HFFc6 (cell line): Measurements from ENCODE around the gene SDHAF2. TPM values are rescaled to one million over a fixed set of nuclear protein-coding genes. Genes with fewer than 3 reads are reported as not detected.
"Not testable (repeated sequence)": the region's sequence is repeated elsewhere in the genome, so short reads cannot be mapped to it uniquely, and the experiment has no call there.

ENCODE experiments used
- DNase-seq: peaks from one replicate; pipeline ENCODE4 v3.0.0-alpha.2; 2018
- H3K27ac Mint-ChIP-seq: 2 replicates; pipeline ENCODE4 v1.8.0; 2020; ENCODE audit warnings: mild to moderate bottlenecking, mixed read lengths
- H3K27me3 Mint-ChIP-seq: 2 replicates; pipeline ENCODE4 v1.8.0; 2021; ENCODE audit warnings: mild to moderate bottlenecking, moderate library complexity, mixed read lengths; ENCODE audit not compliant: insufficient read depth
- H3K36me3 Mint-ChIP-seq: 2 replicates; pipeline ENCODE4 v1.8.0; 2021; ENCODE audit warnings: low read depth, mixed read lengths
- H3K4me1 Mint-ChIP-seq: 2 replicates; pipeline ENCODE4 v1.8.0; 2020; ENCODE audit warnings: low read depth, mixed read lengths
- H3K4me3 Mint-ChIP-seq: 2 replicates; pipeline ENCODE4 v1.8.0; 2020; ENCODE audit warnings: mild to moderate bottlenecking, moderate library complexity, mixed read lengths
- H3K9me3 Mint-ChIP-seq: 2 replicates; pipeline ENCODE4 v1.8.0; 2020; ENCODE audit warnings: mild to moderate bottlenecking, mixed read lengths
- total RNA-seq, 6 experiments: library from RNA; stranded (reverse); fragmentation: NEBNext Ultra II Directional; extraction: Animal tissue kit (Norgen Biotek cat#: 25700); gene quantifications; 2 replicates in 1 of 6; 3 replicates in 5 of 6; pipeline ENCODE4 v1.2.3, GENCODE V29; 2021
- TF ChIP-seq, protein P1 (sequence below): fragments of 200-600 bp; sonication (generic); IDR thresholded peaks from 2 replicates; pipeline ENCODE4 v1.5.0; 2021; ENCODE audit warnings: antibody characterized with exemption, mild to moderate bottlenecking

SDHAF2 gene
- total RNA-seq, 6 experiments from 2014 or later, result 33.9 to 43.0 (median 38.3) TPM

DNA sequence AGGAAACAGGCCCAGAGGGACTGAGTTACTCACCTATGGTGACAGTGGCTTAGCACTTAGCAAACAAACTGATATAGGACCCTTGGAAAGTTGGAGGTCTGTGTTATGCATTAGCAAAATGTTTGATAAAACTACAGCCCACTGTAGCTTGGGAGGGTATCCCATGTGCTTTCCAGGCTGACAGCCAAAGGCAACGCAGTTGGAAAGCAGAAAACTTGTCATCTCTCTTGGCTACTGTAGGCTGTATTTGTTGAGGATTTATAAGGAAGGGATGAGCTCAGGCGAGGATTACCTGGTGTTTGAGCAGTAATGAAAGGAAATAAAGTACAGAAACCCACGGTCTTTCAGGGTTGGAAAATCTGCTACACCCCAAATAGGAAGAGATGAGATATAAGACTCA lies 23.8 kb downstream of the SDHAF2 start:
- TF ChIP-seq, protein P1, sequence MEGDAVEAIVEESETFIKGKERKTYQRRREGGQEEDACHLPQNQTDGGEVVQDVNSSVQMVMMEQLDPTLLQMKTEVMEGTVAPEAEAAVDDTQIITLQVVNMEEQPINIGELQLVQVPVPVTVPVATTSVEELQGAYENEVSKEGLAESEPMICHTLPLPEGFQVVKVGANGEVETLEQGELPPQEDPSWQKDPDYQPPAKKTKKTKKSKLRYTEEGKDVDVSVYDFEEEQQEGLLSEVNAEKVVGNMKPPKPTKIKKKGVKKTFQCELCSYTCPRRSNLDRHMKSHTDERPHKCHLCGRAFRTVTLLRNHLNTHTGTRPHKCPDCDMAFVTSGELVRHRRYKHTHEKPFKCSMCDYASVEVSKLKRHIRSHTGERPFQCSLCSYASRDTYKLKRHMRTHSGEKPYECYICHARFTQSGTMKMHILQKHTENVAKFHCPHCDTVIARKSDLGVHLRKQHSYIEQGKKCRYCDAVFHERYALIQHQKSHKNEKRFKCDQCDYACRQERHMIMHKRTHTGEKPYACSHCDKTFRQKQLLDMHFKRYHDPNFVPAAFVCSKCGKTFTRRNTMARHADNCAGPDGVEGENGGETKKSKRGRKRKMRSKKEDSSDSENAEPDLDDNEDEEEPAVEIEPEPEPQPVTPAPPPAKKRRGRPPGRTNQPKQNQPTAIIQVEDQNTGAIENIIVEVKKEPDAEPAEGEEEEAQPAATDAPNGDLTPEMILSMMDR, result no peak
- H3K9me3 Mint-ChIP-seq, result no peaks in the 10 kb centered on the region
- H3K4me3 Mint-ChIP-seq, result no peak overlapping the region
- no peaks in the 10 kb centered on the region for H3K27me3 Mint-ChIP-seq
- no peaks in the 10 kb centered on the region for H3K4me1 Mint-ChIP-seq
- DNase-seq, result no peak
- H3K36me3 Mint-ChIP-seq, result peaks cover 15% of the 10 kb centered on the region; the same call in 1 of the 2 replicates
- no peak overlapping the region for H3K27ac Mint-ChIP-seq

DNA sequence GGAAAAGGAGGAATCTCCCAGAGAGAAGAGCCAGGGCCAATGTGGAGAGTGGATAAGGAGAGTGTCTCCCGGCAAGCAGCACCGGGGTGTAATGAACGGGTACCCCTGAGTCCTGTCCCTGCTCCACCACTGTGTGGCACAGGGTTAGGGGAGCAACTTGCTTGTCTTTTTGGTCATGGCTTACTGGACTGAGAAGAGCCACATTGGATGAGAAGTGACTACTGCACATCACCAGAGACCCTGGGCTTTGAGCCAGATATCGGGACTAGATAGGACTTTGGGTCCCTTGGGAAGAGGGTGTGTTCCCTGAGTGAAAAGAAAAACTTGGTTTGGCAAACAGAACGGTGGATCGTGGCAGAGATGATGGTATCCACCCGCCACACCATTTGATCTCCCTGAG lies 24.6 kb downstream of the SDHAF2 start:
- TF ChIP-seq, protein P1, result no peak
- H3K4me3 Mint-ChIP-seq, result no peak overlapping the region
- no peaks in the 10 kb centered on the region for H3K9me3 Mint-ChIP-seq
- no peak for DNase-seq
- no peaks in the 10 kb centered on the region for H3K4me1 Mint-ChIP-seq
- H3K36me3 Mint-ChIP-seq, result peaks cover 13% of the 10 kb centered on the region; the same call in 1 of the 2 replicates
- H3K27me3 Mint-ChIP-seq, result no peaks in the 10 kb centered on the region
- H3K27ac Mint-ChIP-seq, result no peak overlapping the region

DNA sequence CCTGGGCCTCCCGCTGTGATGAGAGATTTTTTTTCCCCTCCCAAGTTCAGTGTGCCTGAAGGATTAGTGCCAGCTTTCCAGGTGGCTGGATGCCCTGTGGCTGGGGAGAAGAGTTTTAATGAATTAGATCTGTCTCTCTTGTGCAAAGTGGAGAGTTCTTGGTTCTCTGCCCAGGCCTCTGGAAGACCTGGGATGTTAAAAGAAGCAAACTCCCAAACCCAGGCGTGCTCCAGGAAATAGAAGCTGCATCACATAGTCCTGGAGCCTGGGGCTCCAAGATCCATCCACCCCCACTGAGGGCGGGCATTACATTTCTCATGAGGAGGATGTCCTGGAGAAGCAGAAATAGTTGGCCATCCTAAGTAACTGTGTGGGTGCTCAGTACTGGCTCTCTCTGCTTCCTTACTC lies 30.6 kb downstream of the SDHAF2 start:
- Mint-ChIP-seq H3K27me3 (no peaks in the 10 kb centered on the region; the same call in 1 of the 2 replicates), H3K27ac (no peak overlapping the region), H3K4me3 (no peak overlapping the region), H3K4me1 (peaks cover 7% of the 10 kb centered on the region; the same call in 1 of the 2 replicates), H3K36me3 (peaks cover 13% of the 10 kb centered on the region; the same call in 1 of the 2 replicates), H3K9me3 (no peaks in the 10 kb centered on the region)
- no peak for DNase-seq
- TF ChIP-seq, protein P1, result no peak

DNA sequence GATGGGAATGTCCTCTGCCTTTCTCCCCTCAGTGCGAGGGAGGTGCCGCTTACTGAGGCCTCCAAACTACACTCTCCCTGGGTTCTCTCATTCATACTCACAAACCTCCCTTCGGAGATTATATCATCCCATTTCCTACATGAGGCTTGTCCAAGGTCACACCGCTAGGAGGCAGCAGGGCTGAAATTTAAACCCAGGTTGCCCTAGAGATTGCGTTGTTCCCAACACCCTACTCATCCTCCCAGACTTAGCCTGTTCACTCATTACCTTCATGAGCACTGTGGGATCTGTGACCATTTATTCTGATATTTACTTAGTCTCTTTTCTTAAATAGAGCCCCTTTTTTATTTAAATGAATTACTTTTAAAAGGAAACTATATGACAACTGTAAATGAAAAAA lies 31.1 kb downstream of the SDHAF2 start:
- Mint-ChIP-seq H3K27ac (no peak overlapping the region; the same call in 1 of the 2 replicates), H3K4me3 (no peak overlapping the region)

DNA sequence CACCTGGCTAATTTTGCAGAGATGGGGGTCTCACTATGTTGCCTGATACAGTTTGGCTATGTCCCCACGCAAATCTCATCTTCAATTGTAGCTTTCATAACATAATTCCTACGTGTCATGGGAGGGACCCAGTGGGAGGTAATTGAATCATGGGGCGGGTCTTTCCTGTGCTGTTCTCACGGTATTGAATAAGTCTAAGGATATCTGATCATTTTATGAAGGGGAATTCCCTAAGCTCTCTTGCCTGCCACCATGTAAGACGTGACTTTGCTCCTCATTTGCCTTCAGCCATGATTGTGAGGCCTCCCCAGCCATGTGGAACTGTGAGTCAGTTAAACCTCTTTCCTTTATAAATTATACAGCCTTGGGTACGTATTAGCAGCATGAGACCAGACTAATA lies 37.7 kb downstream of the SDHAF2 start:
- H3K9me3 Mint-ChIP-seq, H3K4me3 Mint-ChIP-seq, H3K27me3 Mint-ChIP-seq, H3K36me3 Mint-ChIP-seq, H3K27ac Mint-ChIP-seq, H3K4me1 Mint-ChIP-seq, DNase-seq: not testable (repeated sequence)

More for the DNA sequence above, 31.1 kb downstream of the SDHAF2 start:
- TF ChIP-seq, protein P1, result no peak
- Mint-ChIP-seq H3K27me3 (no peaks in the 10 kb centered on the region; the same call in 1 of the 2 replicates), H3K4me1 (peaks cover 7% of the 10 kb centered on the region; the same call in 1 of the 2 replicates), H3K9me3 (no peaks in the 10 kb centered on the region), H3K36me3 (peaks cover 13% of the 10 kb centered on the region; the same call in 1 of the 2 replicates)
- DNase-seq, result no peak

DNA sequence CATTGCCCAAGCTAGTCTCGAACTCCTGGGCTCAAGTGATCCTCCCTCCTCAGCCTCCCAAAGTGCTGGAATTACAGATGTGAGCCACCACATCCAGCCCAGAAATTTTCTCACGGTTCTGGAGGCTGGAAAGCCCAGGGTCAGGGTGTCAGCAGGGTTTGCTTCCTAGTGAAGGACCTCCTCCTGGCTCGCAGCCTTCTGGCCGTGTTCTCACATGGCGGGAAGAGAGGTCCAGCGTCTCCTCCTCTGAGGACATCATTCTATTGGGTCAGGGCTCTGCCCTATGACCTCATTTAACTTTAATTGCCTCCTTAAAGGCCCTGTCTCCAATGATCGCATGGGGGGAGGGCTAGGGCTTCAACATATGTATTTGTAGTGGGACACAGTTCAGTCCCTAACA lies 38.1 kb downstream of the SDHAF2 start:
- Mint-ChIP-seq H3K36me3 (peaks cover 9% of the 10 kb centered on the region), H3K9me3 (no peaks in the 10 kb centered on the region), H3K27ac (no peak overlapping the region), H3K27me3 (no peaks in the 10 kb centered on the region; the same call in 1 of the 2 replicates), H3K4me3 (no peak overlapping the region), H3K4me1 (peaks cover 11% of the 10 kb centered on the region)
- no peak for DNase-seq
- TF ChIP-seq, protein P1, result no peak
